A549 (cell line): ENCODE data around the gene SUMF1. TPM values are rescaled to one million over a fixed set of nuclear protein-coding genes. Genes with fewer than 3 reads are reported as not detected.
A peak's percentile ranks its signal among the peaks of the same experiment; 100 is the strongest.

Experiments
- ATAC-seq, 2 experiments: fragments of 200-7000 bp in 1 of 2; fragments of >200 bp in 1 of 2; cut with Nextera tagmentation in 1 of 2; cut with Tn5 transposase in 1 of 2; 3 replicates each; pipeline versions ENCODE4 v1.8.0 to v1.9.1; 2018 to 2020; ENCODE audit warnings: mild to moderate bottlenecking in 1 of 2, moderate library complexity in 1 of 2
- CTCF ChIA-PET: fragments of 300-600 bp; sonication (Branson Sonifier 250); formaldehyde crosslinking; extraction: SDS; loops from one replicate; lab custom pipeline; 2021; ENCODE audit warnings: antibody characterized with exemption, inconsistent platforms; lab: Yijun Ruan, JAX
- POLR2A ChIA-PET: fragments of 350-600 bp; formaldehyde crosslinking; extraction: SDS; loops from one replicate; lab custom pipeline; 2021; ENCODE audit warnings: antibody characterized with exemption, inconsistent platforms; lab: Yijun Ruan, JAX
- DNase-seq, 2 experiments: peaks; one replicate each; pipeline versions ENCODE4 v3.0.0 to v3.0.0-alpha.2; 2011 to 2016; ENCODE audit warnings: low read depth in 1 of 2, low spot score in 1 of 2
- FAIRE-seq: peaks from 2 replicates; lab custom pipeline; 2011; peaks lifted over from hg19 to GRCh38; lab: Jason Lieb, UNC
- H3K27ac ChIP-seq, 2 experiments: fragments of >200 bp; sonication (Bioruptor Twin); formaldehyde crosslinking; 3 replicates each; pipeline ENCODE4 v1.5.1; 2016 to 2017
- H3K4me1 ChIP-seq: fragments of >200 bp; sonication (Bioruptor Twin); formaldehyde crosslinking; 3 replicates; pipeline ENCODE4 v1.6.1; 2016
- H3K4me2 ChIP-seq: fragments of >200 bp; sonication (Bioruptor Twin); formaldehyde crosslinking; 3 replicates; pipeline ENCODE4 v1.6.1; 2016
- H3K4me3 ChIP-seq: fragments of >200 bp; sonication (Bioruptor Twin); formaldehyde crosslinking; 3 replicates; pipeline ENCODE4 v1.5.1; 2016
- H3K9me3 ChIP-seq: fragments of >200 bp; sonication (Bioruptor Twin); formaldehyde crosslinking; 3 replicates; pipeline ENCODE4 v1.6.1; 2016
- CBX2 ChIP-seq: fragments of 200-600 bp; sonication (generic); IDR thresholded peaks from 2 replicates; pipeline ENCODE4 v1.6.1; 2016; ENCODE audit warnings: low read depth, mild to moderate bottlenecking, borderline replicate concordance
- CBX8 ChIP-seq: fragments of 200-600 bp; sonication (generic); IDR thresholded peaks from 2 replicates; pipeline ENCODE4 v1.6.1; 2016
- CHD2 ChIP-seq: fragments of 150-350 bp; IDR thresholded peaks from 2 replicates; pipeline ENCODE4 v1.6.1; 2014; ENCODE audit warnings: low read length; ENCODE audit not compliant: partially characterized antibody
- EHMT2 ChIP-seq: fragments of 200-600 bp; sonication (generic); IDR thresholded peaks from 2 replicates; pipeline ENCODE4 v1.6.1; 2016; ENCODE audit warnings: antibody characterized with exemption, low read depth, mild to moderate bottlenecking, moderate library complexity
- FOSB ChIP-seq: fragments of 250-450 bp; sonication (Bioruptor Pico); IDR thresholded peaks from 2 replicates; pipeline ENCODE4 v1.5.0; 2020; ENCODE audit warnings: mild to moderate bottlenecking, moderate library complexity
- FOSL2 ChIP-seq, 2 experiments: fragments of 450-650 bp in 1 of 2; fragments of >200 bp in 1 of 2; sonication (Bioruptor Twin) in 1 of 2; formaldehyde crosslinking; IDR thresholded peaks; 2 replicates each; pipeline versions ENCODE4 v1.5.0 to v1.6.1; 2016 to 2020; ENCODE audit warnings: mild to moderate bottlenecking in 1 of 2, moderate library complexity in 1 of 2
- HOXA7 ChIP-seq: fragments of 250-450 bp; sonication (Bioruptor Pico); IDR thresholded peaks from 2 replicates; pipeline ENCODE4 v1.5.0; 2020; ENCODE audit warnings: mild to moderate bottlenecking, moderate library complexity
- KDM1A ChIP-seq: fragments of 200-600 bp; sonication (generic); IDR thresholded peaks from 2 replicates; pipeline ENCODE4 v1.6.1; 2016; ENCODE audit warnings: low read depth, mild to moderate bottlenecking
- MAFK ChIP-seq: fragments of 450-650 bp; IDR thresholded peaks from 2 replicates; pipeline ENCODE4 v1.6.1; 2014; ENCODE audit not compliant: partially characterized antibody
- MYC ChIP-seq: IDR thresholded peaks from 2 replicates; pipeline ENCODE4 v1.6.1; 2012; ENCODE audit warnings: mild to moderate bottlenecking, inconsistent platforms, low read length, improper control_type of control experiment, borderline replicate concordance
- NPAS2 ChIP-seq: fragments of 250-450 bp; sonication (Bioruptor Pico); IDR thresholded peaks from 2 replicates; pipeline ENCODE4 v1.8.0; 2022; ENCODE audit warnings: mild to moderate bottlenecking, moderate library complexity, borderline replicate concordance
- NR3C1 ChIP-seq: fragments of >200 bp; sonication (Bioruptor Twin); formaldehyde crosslinking; IDR thresholded peaks from 3 replicates; pipeline ENCODE4 v1.6.1; 2017
- POLR2A ChIP-seq: IDR thresholded peaks from 2 replicates; pipeline ENCODE4 v1.6.1; 2012; ENCODE audit warnings: mild to moderate bottlenecking, low read length
- RAD21 ChIP-seq, 2 experiments: fragments of >200 bp in 1 of 2; sonication (Bioruptor Twin) in 1 of 2; formaldehyde crosslinking in 1 of 2; IDR thresholded peaks in 1 of 2; conservative IDR thresholded peaks in 1 of 2; 2 replicates in 1 of 2; 3 replicates in 1 of 2; pipeline ENCODE4 v1.6.1; 2012 to 2018; ENCODE audit warnings: inconsistent platforms in 1 of 2
- RARB ChIP-seq: fragments of 250-450 bp; sonication (Bioruptor Pico); IDR thresholded peaks from 2 replicates; pipeline ENCODE4 v1.8.0; 2021; ENCODE audit warnings: mild to moderate bottlenecking, moderate library complexity
- SMC3 ChIP-seq: fragments of >200 bp; sonication (Bioruptor Twin); formaldehyde crosslinking; IDR thresholded peaks from 3 replicates; pipeline ENCODE4 v1.6.1; 2018; ENCODE audit warnings: inconsistent platforms
- ZC3H11A ChIP-seq: fragments of 450-650 bp; IDR thresholded peaks from 2 replicates; pipeline ENCODE4 v1.6.1; 2014; ENCODE audit warnings: antibody characterized with exemption, mild to moderate bottlenecking
- ZFP36 ChIP-seq: fragments of 450-650 bp; IDR thresholded peaks from 2 replicates; pipeline ENCODE4 v1.6.1; 2014; ENCODE audit warnings: borderline replicate concordance; ENCODE audit not compliant: partially characterized antibody
- ZNF302 ChIP-seq: fragments of 250-450 bp; sonication (Bioruptor Pico); IDR thresholded peaks from 2 replicates; pipeline ENCODE4 v1.9.0; 2021; ENCODE audit warnings: inconsistent platforms, mild to moderate bottlenecking, moderate library complexity
- WGBS: methylation state at CpG from one replicate; pipeline ENCODE4 v1.1.6; 2017; ENCODE audit errors: missing lambda C conversion rate; 5-methylcytosine and 5-hydroxymethylcytosine counted together
- polyA plus RNA-seq, 4 experiments: library from polyadenylated mRNA; depleted of rRNA in 3 of 4; stranded (reverse); fragments of >200 nt; fragmentation: RNase III in 1 of 4; extraction: RNeasy Plus Mini Kit Qiagen cat#74134 plus additional on column Dnase treatment in 1 of 4; gene quantifications; 2 replicates in 3 of 4; 3 replicates in 1 of 4; pipeline ENCODE4 v1.2.3, GENCODE V29; 2011 to 2017
- TF ChIP-seq, protein P1 (sequence below): IDR thresholded peaks from 2 replicates; pipeline ENCODE4 v1.6.1; 2012
- TF ChIP-seq, protein P2 (sequence below): fragments of 150-350 bp; IDR thresholded peaks from 2 replicates; pipeline ENCODE4 v1.6.1; 2014; ENCODE audit warnings: low read depth, mild to moderate bottlenecking, low read length
- TF ChIP-seq, protein P3 (sequence below): fragments of 250-450 bp; sonication (Bioruptor Pico); IDR thresholded peaks from 2 replicates; pipeline ENCODE4 v1.5.0; 2020; ENCODE audit warnings: low read depth, mild to moderate bottlenecking, moderate library complexity
- TF ChIP-seq, protein P4 (sequence below): IDR thresholded peaks from 2 replicates; pipeline ENCODE4 v1.6.1; 2012; ENCODE audit warnings: low read depth, borderline replicate concordance
- TF ChIP-seq, protein P5 (sequence below): fragments of 450-650 bp; IDR thresholded peaks from 2 replicates; pipeline ENCODE4 v1.6.1; 2014; ENCODE audit warnings: antibody characterized with exemption
- TF ChIP-seq, protein P6 (sequence below): fragments of >200 bp; sonication (Bioruptor Twin); formaldehyde crosslinking; IDR thresholded peaks from 2 replicates; pipeline ENCODE4 v1.6.1; 2016
- TF ChIP-seq, protein P7 (sequence below): fragments of 200-600 bp; sonication (generic); IDR thresholded peaks from 2 replicates; pipeline ENCODE4 v1.6.1; 2016; ENCODE audit warnings: antibody characterized with exemption, mild to moderate bottlenecking, moderate library complexity

Gene SUMF1
- polyA plus RNA-seq, 2 of the 4 experiments (the other 2 are of a cell fraction), result 20.9 to 25.4 TPM

DNA sequence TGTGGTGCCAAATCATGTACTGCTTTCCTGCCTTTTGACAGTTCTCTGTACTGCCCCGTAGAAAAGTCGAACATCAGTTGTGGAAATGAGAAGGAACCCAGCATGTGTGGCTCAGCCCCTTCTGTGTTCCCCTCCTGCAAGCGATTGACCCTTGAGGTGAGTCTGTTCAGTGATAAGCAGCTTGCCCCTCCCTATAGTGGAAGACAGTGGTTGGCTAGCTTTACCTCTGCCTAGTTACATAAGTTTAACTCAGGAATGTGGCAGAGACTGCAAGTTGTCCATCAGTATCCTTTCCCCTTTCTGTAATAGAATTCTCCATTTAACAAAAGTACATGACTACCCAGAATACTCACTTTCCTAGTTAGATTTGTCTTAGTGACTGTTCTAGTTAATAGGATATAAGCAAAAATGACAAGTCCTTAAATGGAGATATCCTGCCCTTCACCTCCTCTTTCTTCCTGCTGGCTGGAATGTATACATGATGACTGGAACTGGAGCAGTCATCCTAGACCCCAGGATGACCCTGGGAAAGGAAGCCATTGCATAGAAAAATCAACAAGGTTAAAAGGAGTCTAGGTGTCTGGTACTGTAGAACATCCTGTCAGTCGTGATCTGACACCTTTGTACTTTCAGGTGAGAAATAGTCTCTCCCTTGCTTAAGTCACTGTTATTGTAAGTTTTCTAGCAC is 153.3 kb downstream of the SUMF1 start:
- ChIA-PET CTCF (no interaction called here), POLR2A (no interaction called here)
- FAIRE-seq (no peak), ATAC-seq (peak in 1 of 2 experiments; percentile 26; a peak in 2 of 6 replicates)
- Histone ChIP-seq H3K4me2 (no peak overlapping the region), H3K9me3 (no peaks in the 10 kb centered on the region), H3K4me1 (no peaks in the 10 kb centered on the region)
- WGBS, result 83% methylated on average over 4 of the region's 4 CpGs
- no peak for TF ChIP-seq ZC3H11A
- TF ChIP-seq, protein P1, sequence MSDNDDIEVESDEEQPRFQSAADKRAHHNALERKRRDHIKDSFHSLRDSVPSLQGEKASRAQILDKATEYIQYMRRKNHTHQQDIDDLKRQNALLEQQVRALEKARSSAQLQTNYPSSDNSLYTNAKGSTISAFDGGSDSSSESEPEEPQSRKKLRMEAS, result no peak
- TF ChIP-seq CBX8, result no peak
- no peak for TF ChIP-seq MYC
- no peak for TF ChIP-seq ZNF302 (CRISPR knock-in tag)
- no peak for TF ChIP-seq KDM1A
- TF ChIP-seq, all 56 proteins: peak for 0
- H3K4me3 ChIP-seq, result no peak overlapping the region
- peak in 1 of 2 experiments; percentile 4 for DNase-seq
- H3K27ac ChIP-seq, result no peak overlapping the region

DNA sequence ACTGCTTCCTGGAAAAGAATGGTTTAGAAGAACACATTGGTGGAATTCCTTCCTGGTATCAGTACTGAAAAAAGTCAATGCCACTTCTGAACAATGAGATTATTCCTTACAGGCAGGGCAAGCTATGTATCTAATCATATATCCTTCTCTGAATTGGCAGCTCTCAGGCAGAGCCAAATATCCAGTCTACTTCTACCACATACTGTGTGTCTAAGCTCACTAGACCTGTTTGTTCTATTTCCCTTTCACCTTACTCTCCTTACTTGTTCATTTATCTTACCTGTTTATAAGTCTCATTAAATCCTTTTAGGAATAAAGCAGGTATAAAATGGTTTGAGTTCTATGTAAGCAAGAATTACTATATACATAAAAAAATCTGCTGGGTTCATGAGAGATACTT is 155.6 kb downstream of the SUMF1 start:
- TF ChIP-seq FOSB (no peak), CBX2 (no peak), ZFP36 (no peak), NPAS2 (CRISPR knock-in tag) (no peak), MAFK (no peak), NR3C1 (no peak), HOXA7 (CRISPR knock-in tag) (no peak), SMC3 (no peak), RAD21 (conservative IDR thresholded peaks at IDR 0.05 in 1 of 2, IDR thresholded peaks at IDR 0.05 in 1 of 2) (no peak), CHD2 (no peak), RARB (no peak), EHMT2 (no peak), FOSL2 (IDR thresholded peaks at IDR 0.05) (no peak), FOSL2 (CRISPR knock-in tag; IDR thresholded peaks at IDR 0.05) (no peak), POLR2A (no peak)
- TF ChIP-seq, protein P2, sequence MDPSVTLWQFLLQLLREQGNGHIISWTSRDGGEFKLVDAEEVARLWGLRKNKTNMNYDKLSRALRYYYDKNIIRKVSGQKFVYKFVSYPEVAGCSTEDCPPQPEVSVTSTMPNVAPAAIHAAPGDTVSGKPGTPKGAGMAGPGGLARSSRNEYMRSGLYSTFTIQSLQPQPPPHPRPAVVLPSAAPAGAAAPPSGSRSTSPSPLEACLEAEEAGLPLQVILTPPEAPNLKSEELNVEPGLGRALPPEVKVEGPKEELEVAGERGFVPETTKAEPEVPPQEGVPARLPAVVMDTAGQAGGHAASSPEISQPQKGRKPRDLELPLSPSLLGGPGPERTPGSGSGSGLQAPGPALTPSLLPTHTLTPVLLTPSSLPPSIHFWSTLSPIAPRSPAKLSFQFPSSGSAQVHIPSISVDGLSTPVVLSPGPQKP, result no peak
- TF ChIP-seq, protein P3, sequence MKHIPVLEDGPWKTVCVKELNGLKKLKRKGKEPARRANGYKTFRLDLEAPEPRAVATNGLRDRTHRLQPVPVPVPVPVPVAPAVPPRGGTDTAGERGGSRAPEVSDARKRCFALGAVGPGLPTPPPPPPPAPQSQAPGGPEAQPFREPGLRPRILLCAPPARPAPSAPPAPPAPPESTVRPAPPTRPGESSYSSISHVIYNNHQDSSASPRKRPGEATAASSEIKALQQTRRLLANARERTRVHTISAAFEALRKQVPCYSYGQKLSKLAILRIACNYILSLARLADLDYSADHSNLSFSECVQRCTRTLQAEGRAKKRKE, result no peak
- TF ChIP-seq, protein P4, sequence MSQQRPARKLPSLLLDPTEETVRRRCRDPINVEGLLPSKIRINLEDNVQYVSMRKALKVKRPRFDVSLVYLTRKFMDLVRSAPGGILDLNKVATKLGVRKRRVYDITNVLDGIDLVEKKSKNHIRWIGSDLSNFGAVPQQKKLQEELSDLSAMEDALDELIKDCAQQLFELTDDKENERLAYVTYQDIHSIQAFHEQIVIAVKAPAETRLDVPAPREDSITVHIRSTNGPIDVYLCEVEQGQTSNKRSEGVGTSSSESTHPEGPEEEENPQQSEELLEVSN, result no peak
- TF ChIP-seq, protein P5, sequence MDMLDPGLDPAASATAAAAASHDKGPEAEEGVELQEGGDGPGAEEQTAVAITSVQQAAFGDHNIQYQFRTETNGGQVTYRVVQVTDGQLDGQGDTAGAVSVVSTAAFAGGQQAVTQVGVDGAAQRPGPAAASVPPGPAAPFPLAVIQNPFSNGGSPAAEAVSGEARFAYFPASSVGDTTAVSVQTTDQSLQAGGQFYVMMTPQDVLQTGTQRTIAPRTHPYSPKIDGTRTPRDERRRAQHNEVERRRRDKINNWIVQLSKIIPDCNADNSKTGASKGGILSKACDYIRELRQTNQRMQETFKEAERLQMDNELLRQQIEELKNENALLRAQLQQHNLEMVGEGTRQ, result no peak
- TF ChIP-seq, protein P6, sequence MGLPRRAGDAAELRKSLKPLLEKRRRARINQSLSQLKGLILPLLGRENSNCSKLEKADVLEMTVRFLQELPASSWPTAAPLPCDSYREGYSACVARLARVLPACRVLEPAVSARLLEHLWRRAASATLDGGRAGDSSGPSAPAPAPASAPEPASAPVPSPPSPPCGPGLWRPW, result no peak
- TF ChIP-seq, protein P7, sequence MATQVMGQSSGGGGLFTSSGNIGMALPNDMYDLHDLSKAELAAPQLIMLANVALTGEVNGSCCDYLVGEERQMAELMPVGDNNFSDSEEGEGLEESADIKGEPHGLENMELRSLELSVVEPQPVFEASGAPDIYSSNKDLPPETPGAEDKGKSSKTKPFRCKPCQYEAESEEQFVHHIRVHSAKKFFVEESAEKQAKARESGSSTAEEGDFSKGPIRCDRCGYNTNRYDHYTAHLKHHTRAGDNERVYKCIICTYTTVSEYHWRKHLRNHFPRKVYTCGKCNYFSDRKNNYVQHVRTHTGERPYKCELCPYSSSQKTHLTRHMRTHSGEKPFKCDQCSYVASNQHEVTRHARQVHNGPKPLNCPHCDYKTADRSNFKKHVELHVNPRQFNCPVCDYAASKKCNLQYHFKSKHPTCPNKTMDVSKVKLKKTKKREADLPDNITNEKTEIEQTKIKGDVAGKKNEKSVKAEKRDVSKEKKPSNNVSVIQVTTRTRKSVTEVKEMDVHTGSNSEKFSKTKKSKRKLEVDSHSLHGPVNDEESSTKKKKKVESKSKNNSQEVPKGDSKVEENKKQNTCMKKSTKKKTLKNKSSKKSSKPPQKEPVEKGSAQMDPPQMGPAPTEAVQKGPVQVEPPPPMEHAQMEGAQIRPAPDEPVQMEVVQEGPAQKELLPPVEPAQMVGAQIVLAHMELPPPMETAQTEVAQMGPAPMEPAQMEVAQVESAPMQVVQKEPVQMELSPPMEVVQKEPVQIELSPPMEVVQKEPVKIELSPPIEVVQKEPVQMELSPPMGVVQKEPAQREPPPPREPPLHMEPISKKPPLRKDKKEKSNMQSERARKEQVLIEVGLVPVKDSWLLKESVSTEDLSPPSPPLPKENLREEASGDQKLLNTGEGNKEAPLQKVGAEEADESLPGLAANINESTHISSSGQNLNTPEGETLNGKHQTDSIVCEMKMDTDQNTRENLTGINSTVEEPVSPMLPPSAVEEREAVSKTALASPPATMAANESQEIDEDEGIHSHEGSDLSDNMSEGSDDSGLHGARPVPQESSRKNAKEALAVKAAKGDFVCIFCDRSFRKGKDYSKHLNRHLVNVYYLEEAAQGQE, result no peak

More for the DNA sequence above, 155.6 kb downstream of the SUMF1 start:
- H3K4me1 ChIP-seq, result no peaks in the 10 kb centered on the region
- FAIRE-seq, result no peak
- POLR2A ChIA-PET, result no interaction called here
- no peaks in the 10 kb centered on the region for H3K9me3 ChIP-seq
- no peak for DNase-seq
- no peak overlapping the region for H3K27ac ChIP-seq
- no peak for ATAC-seq
- CTCF ChIA-PET, result interaction anchor here (0.7 kb wide), 1 partner anchor 322 kb away, joined by 3 read pairs; no protein-coding TSS in a partner anchor
- H3K4me2 ChIP-seq, result no peak overlapping the region
- H3K4me3 ChIP-seq, result no peak overlapping the region
